HL-60 (cell line): Measurements from ENCODE around the gene SAP25.

Source experiments
- CTCF ChIP-seq: IDR thresholded peaks from one replicate; pipeline ENCODE4 v1.5.1; 2011; ENCODE audit warnings: low read length, control low read depth, inconsistent platforms; ENCODE audit not compliant: insufficient read depth
- SPI1 ChIP-seq: IDR thresholded peaks from 2 replicates; pipeline ENCODE4 v1.6.1; 2012; ENCODE audit warnings: low read depth, mild to moderate bottlenecking, borderline replicate concordance

GRCh38 chr7:100544967-100545359, 28.7 kb downstream of the SAP25 start:
- TF ChIP-seq CTCF (no peak), SPI1 (no peak)
